HepG2 (cell line): Measurements from ENCODE around the gene TTLL10. TPM values are rescaled to one million over a fixed set of nuclear protein-coding genes. Genes with fewer than 3 reads are reported as not detected.

Source experiments
- ATAC-seq: fragments of 200-7000 bp; cut with Tn5 transposase; 3 replicates; pipeline ENCODE4 v1.9.1; 2020; ENCODE audit warnings: mild to moderate bottlenecking, moderate library complexity
- BruUV-seq: library from RNA; stranded (reverse); fragments of 400-500 nt; replicated peaks from 2 replicates; lab custom pipeline; 2021; lab: Mats Ljungman, UMichigan
- CTCF ChIA-PET: fragments of 300-600 bp; formaldehyde crosslinking; extraction: SDS; loops from one replicate; lab custom pipeline; 2021; ENCODE audit warnings: low total read pairs, inconsistent platforms, low intra/inter-chr PET ratio; lab: Yijun Ruan, JAX
- POLR2A ChIA-PET: fragments of 350-600 bp; sonication (Branson Sonifier 250); formaldehyde crosslinking; loops from one replicate; lab custom pipeline; 2020; ENCODE audit warnings: antibody characterized with exemption, inconsistent platforms; lab: Yijun Ruan, JAX
- DNase-seq: peaks from one replicate; pipeline ENCODE4 v3.0.0-alpha.2; 2015; ENCODE audit warnings: low spot score
- FAIRE-seq: peaks from 3 replicates; lab custom pipeline; 2011; peaks lifted over from hg19 to GRCh38; lab: Jason Lieb, UNC
- H2AFZ ChIP-seq: one replicate; pipeline ENCODE4 v1.6.1; 2011; ENCODE audit warnings: low read length, inconsistent platforms
- H3K27ac ChIP-seq: fragments of 300-600 bp; 3 replicates; pipeline ENCODE4 v1.8.0; 2011; ENCODE audit warnings: mixed run types, mild to moderate bottlenecking, mixed read lengths, low read length, inconsistent platforms; ENCODE audit not compliant: insufficient read depth; ENCODE audit errors: extremely low read length
- H3K27me3 ChIP-seq, 2 experiments: fragments of 200-600 bp in 1 of 2; 2 replicates in 1 of 2; 3 replicates in 1 of 2; pipeline versions ENCODE4 v1.6.0 to v1.8.0; 2011; ENCODE audit warnings: low read length in 2 of 2, mild to moderate bottlenecking in 2 of 2, moderate library complexity in 2 of 2, inconsistent platforms in 1 of 2; ENCODE audit not compliant: insufficient read depth in 2 of 2, control insufficient read depth in 1 of 2
- H3K36me3 ChIP-seq, 2 experiments: fragments of 200-600 bp in 1 of 2; replicated peaks in 1 of 2; 2 replicates in 1 of 2; 3 replicates in 1 of 2; pipeline versions ENCODE4 v1.5.1 to v1.8.0; 2011; ENCODE audit warnings: low read length in 2 of 2, inconsistent platforms in 1 of 2; ENCODE audit not compliant: insufficient read depth in 2 of 2, control insufficient read depth in 1 of 2
- H3K4me1 ChIP-seq: 2 replicates; pipeline ENCODE4 v1.5.1; 2012; ENCODE audit warnings: low read length, inconsistent platforms; ENCODE audit not compliant: insufficient read depth
- H3K4me2 ChIP-seq: 2 replicates; pipeline ENCODE4 v1.6.0; 2011; ENCODE audit warnings: low read depth, low read length, inconsistent platforms
- H3K4me3 ChIP-seq, 3 experiments: fragments of 200-600 bp in 1 of 3; sonication (generic), shearing (Covaris generic) in 1 of 3; replicated peaks in 1 of 3; 2 replicates each; pipeline ENCODE4 v1.5.1; 2011 to 2016; ENCODE audit warnings: low read length in 3 of 3, inconsistent platforms in 2 of 3, low read depth in 2 of 3, mild to moderate bottlenecking in 2 of 3, control low read depth in 1 of 3, mixed read lengths in 1 of 3; ENCODE audit not compliant: insufficient read depth in 1 of 3
- H3K79me2 ChIP-seq: one replicate; pipeline ENCODE4 v1.6.1; 2011; ENCODE audit warnings: low read length, inconsistent platforms; ENCODE audit not compliant: insufficient read depth
- H3K9ac ChIP-seq: 2 replicates; pipeline ENCODE4 v1.6.0; 2011; ENCODE audit warnings: mild to moderate bottlenecking, low read depth, low read length, inconsistent platforms; ENCODE audit not compliant: insufficient read depth
- H3K9me3 ChIP-seq: 2 replicates; pipeline ENCODE4 v1.5.1; 2012; ENCODE audit warnings: mild to moderate bottlenecking, low read length
- H4K20me1 ChIP-seq: 2 replicates; pipeline ENCODE4 v1.6.0; 2011; ENCODE audit warnings: inconsistent platforms, mild to moderate bottlenecking, low read length, moderate library complexity; ENCODE audit not compliant: insufficient read depth
- AGO2 ChIP-seq: fragments of 200-400 bp; formaldehyde crosslinking; optimal IDR thresholded peaks from 2 replicates; pipeline ENCODE3; 2017; ENCODE audit warnings: mild to moderate bottlenecking, low read depth, low read length, moderate library complexity
- HMGXB3 ChIP-seq: sonication (generic); formaldehyde crosslinking; IDR thresholded peaks from 2 replicates; pipeline ENCODE4 v1.4.0; 2020; ENCODE audit warnings: missing genetic modification reagents, borderline replicate concordance
- ZNF562 ChIP-seq: sonication (generic); formaldehyde crosslinking; IDR thresholded peaks from 2 replicates; pipeline ENCODE4 v1.8.0; 2022; ENCODE audit warnings: missing genetic modification reagents, borderline replicate concordance
- WGBS: methylation state at CpG from one replicate; pipeline ENCODE4 v1.1.6; 2017; ENCODE audit warnings: low lambda C conversion rate; 5-methylcytosine and 5-hydroxymethylcytosine counted together
- in situ Hi-C: cut with HindIII; loops from 2 replicates; pipeline ENCODE4 v1.10.0; 2017; ENCODE audit warnings: low pct_unique_long_range_greater_than_20kb; ENCODE audit not compliant: extremely low pct_ligation_motif_present
- intact Hi-C: fragments of 100-400 bp; cut with micrococcal nuclease; formaldehyde crosslinking; loops from one replicate; pipeline ENCODE4 v1.10.0; 2022; ENCODE audit not compliant: unreplicated experiment
- polyA plus RNA-seq, 8 experiments: library from polyadenylated mRNA; depleted of rRNA in 3 of 8; stranded (reverse) in 7 of 8; unstranded in 1 of 8; fragments of >200 nt; fragmentation: Illumina TruSeq in 4 of 8; extraction: Trizol in 4 of 8; gene quantifications; 2 replicates each; pipeline versions ENCODE4 v1.2.1 to v1.2.3, GENCODE V29; 2011 to 2016; ENCODE audit warnings: low read depth in 4 of 8, missing spikeins in 1 of 8, mixed read lengths in 1 of 8; ENCODE audit not compliant: insufficient read depth in 1 of 8
- total RNA-seq, 5 experiments: library from RNA; depleted of rRNA; stranded (reverse); fragments of >200 nt; fragmentation: Illumina TruSeq; extraction: Trizol; gene quantifications; 2 replicates each; pipeline ENCODE4 v1.2.3, GENCODE V29; 2016; ENCODE audit warnings: low read depth in 1 of 5

TTLL10 gene
- total and polyA plus RNA-seq, 2 of the 13 experiments (the other 11 are each of a cell fraction or from before 2014, with no cell fraction given): not detected

GRCh38 chr1:1160281-1160930 lies 13.3 kb upstream of the TTLL10 start (continued):
- TF ChIP-seq HMGXB3 (CRISPR knock-in tag): no peak

GRCh38 chr1:1161078-1161682 lies 12.5 kb upstream of the TTLL10 start:
- TF ChIP-seq AGO2: peak; percentile 74
- TF ChIP-seq ZNF562 (CRISPR knock-in tag): no peak
- 88% methylated on average over 24 of the region's 29 CpGs for WGBS
- Histone ChIP-seq H4K20me1 (no peaks in the 10 kb centered on the region), H3K79me2 (no peaks in the 10 kb centered on the region), H3K9ac (no peak overlapping the region), H3K4me2 (no peak overlapping the region), H3K4me3 (no peak overlapping the region), H3K27me3 (no peaks in the 10 kb centered on the region), H3K27ac (no peak overlapping the region), H3K36me3 (no peaks in the 10 kb centered on the region; a peak in 1 of 5 replicates), H2AFZ (no peak overlapping the region), H3K4me1 (peaks cover 56% of the 10 kb centered on the region), H3K9me3 (no peaks in the 10 kb centered on the region)
- POLR2A ChIA-PET: no interaction called here
- in situ Hi-C loops (no loop called here), intact Hi-C loops (no loop called here)
- no peak for FAIRE-seq
- ATAC-seq: no peak
- no peak for DNase-seq
- CTCF ChIA-PET: no interaction called here
- no TSS peak for BruUV-seq
